NT2/D1 (cell line): Measurements from ENCODE around the gene VSTM2B.
"Not testable (repeated sequence)": the region's sequence is repeated elsewhere in the genome, so short reads cannot be mapped to it uniquely, and the experiment has no call there.

ENCODE experiments used
- DNase-seq: peaks from one replicate; pipeline ENCODE4 v3.0.0-alpha.2; 2011; ENCODE audit warnings: low read depth, low spot score
- H3K27me3 ChIP-seq: 2 replicates; pipeline ENCODE4 v1.6.0; 2011; ENCODE audit warnings: mild to moderate bottlenecking; ENCODE audit not compliant: insufficient read length, insufficient read depth
- H3K36me3 ChIP-seq: 2 replicates; pipeline ENCODE4 v1.6.1; 2011; ENCODE audit warnings: mild to moderate bottlenecking, low read length, mixed read lengths; ENCODE audit not compliant: insufficient read depth, insufficient read length
- H3K4me1 ChIP-seq: 2 replicates; pipeline ENCODE4 v1.5.1; 2011; ENCODE audit not compliant: insufficient read depth, insufficient read length
- H3K4me3 ChIP-seq: 2 replicates; pipeline ENCODE4 v1.5.1; 2011; ENCODE audit warnings: low read depth; ENCODE audit not compliant: insufficient read length
- H3K9ac ChIP-seq: 2 replicates; pipeline ENCODE4 v1.6.0; 2011; ENCODE audit warnings: low read depth; ENCODE audit not compliant: insufficient read length
- H3K9me3 ChIP-seq: 2 replicates; pipeline ENCODE4 v1.5.1; 2011; ENCODE audit warnings: mild to moderate bottlenecking, low read length; ENCODE audit not compliant: insufficient read depth
- SUZ12 ChIP-seq: IDR thresholded peaks from 2 replicates; pipeline ENCODE4 v1.6.1; 2011; ENCODE audit not compliant: insufficient read length, insufficient read depth; ENCODE audit errors: extremely low read depth
- YY1 ChIP-seq: IDR thresholded peaks from 2 replicates; pipeline ENCODE4 v1.6.1; 2011; ENCODE audit not compliant: insufficient read length, insufficient read depth
- ZNF274 ChIP-seq: IDR thresholded peaks from 2 replicates; pipeline ENCODE4 v1.6.1; 2011; ENCODE audit warnings: mild to moderate bottlenecking, low read depth, low read length

The VSTM2B gene

DNA sequence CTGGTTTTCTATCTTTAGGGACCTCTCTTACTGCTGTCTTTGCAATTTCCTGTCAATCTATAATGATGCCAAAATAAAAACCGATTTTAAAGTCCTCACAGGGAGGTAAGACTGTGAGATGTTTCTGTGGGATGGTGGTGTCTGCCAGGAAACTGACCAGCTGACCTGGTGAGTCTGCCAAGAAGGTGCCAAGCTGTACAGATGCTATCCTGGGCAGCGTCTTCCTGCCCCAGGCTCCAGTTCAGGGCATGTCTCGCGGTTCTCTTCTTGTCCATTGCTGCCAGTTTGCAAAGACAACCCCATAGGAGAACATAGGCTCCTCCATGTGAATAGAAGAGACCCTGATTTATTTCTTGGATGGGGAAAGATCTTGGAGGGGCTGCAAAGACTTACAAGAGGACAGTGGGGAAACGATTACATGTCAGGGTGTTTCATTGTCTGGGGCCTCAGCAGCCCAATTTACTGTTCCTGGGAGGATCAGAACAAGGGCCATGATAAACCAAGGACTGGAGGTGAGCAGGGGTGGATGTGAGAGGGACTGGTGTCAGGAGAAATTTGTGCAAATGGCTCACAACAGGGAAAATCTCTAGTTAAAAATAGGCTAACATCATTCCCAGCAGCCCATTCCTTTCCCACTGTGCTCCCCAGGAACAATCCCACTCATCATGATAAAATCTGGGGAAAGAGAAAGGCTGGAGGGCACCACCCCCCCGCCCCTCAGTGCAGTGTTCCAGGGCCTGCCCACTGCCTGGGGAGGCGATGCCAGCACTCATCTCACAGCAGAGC, 42.7 kb upstream of the VSTM2B start:
- Histone ChIP-seq H3K36me3 (no peaks in the 10 kb centered on the region), H3K9ac (no peak overlapping the region), H3K4me3 (no peak overlapping the region), H3K9me3 (peaks cover 16% of the 10 kb centered on the region; the same call in 1 of the 2 replicates), H3K4me1 (peaks cover 8% of the 10 kb centered on the region), H3K27me3 (peaks cover 3% of the 10 kb centered on the region)
- no peak for TF ChIP-seq SUZ12
- no peak for TF ChIP-seq ZNF274
- no peak for TF ChIP-seq YY1
- no peak for DNase-seq

DNA sequence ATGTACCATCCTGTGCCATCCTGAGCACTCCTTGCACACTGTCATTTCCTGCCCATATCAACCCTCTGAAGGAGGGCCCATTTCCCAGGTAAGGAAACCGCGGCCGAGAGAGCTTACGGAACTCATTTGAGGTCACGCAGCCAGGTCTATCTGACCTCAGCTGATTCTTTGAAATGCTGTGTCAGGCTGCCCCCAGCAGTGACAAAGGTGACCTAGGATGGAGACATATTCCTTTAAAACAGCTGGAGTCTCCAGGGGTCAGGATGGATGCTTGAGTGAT, 42.2 kb upstream of the VSTM2B start:
- no peak for DNase-seq
- H3K9ac ChIP-seq, result no peak overlapping the region
- peaks cover 8% of the 10 kb centered on the region for H3K4me1 ChIP-seq
- H3K4me3 ChIP-seq, result no peak overlapping the region
- peaks cover 16% of the 10 kb centered on the region; the same call in 1 of the 2 replicates for H3K9me3 ChIP-seq
- H3K27me3 ChIP-seq, result peaks cover 3% of the 10 kb centered on the region
- H3K36me3 ChIP-seq, result no peaks in the 10 kb centered on the region
- no peak for TF ChIP-seq SUZ12
- no peak for TF ChIP-seq YY1
- no peak for TF ChIP-seq ZNF274

DNA sequence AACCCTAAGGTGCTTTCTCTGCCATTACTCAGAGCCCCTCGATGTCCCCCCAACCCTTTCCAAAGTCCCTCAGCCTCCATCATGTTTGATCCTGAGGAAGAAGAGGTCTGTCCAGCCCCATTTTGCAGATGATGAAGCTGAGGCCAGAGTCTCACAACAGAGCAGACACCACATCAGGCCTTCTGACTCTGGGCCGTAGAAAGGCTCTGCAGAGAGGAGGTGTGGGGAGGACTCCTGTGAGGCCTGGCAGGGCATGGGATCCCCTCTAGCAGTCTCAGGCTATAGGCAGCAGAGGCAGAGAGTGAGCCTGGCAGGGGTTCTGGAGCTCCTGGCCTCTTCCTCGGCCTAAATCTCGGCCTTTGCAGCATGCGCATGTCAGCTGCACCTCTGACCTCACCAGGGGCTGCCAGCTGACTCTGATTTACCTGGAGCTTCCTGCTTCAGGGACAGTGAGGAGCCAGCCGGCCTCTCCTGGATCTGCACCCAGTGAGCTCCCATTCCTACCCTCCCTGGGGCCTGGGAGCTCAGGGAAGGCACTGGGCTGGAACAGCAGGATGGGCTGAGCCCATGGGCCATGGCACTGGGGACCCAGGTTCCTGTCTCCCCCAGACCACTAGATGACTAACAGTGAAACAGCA, 41.7 kb upstream of the VSTM2B start:
- no peak for TF ChIP-seq YY1
- no peak for TF ChIP-seq SUZ12
- TF ChIP-seq ZNF274, result no peak
- Histone ChIP-seq H3K36me3 (no peaks in the 10 kb centered on the region), H3K9ac (no peak overlapping the region), H3K27me3 (peaks cover 3% of the 10 kb centered on the region), H3K4me1 (peaks cover 7% of the 10 kb centered on the region), H3K4me3 (no peak overlapping the region), H3K9me3 (peaks cover 16% of the 10 kb centered on the region; the same call in 1 of the 2 replicates)
- DNase-seq, result no peak

DNA sequence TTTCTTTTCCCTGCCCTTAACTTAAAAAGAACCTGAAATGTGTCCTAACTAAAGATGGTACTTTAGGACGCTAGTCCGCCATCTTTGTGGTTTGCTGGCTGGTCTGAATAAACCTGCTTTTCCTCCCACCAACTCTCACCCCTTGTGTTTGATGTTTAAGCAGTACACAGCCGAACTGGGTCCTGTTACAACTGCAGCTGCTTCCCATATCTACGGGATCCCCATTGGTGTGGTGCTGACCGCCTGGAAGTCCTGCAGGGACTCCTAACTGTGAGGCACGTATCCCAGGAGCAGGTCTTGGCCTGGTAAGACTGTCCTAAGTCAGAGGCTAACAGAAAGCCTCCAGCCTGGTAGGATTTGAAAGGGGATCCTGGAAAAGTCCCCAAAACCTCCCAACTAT, 40.9 kb upstream of the VSTM2B start:
- H3K9ac ChIP-seq, result no peak overlapping the region
- DNase-seq, result no peak
- H3K4me1 ChIP-seq, result peaks cover 4% of the 10 kb centered on the region
- no peak overlapping the region for H3K4me3 ChIP-seq
- TF ChIP-seq YY1, result no peak
- TF ChIP-seq SUZ12, result no peak
- no peak for TF ChIP-seq ZNF274
- H3K27me3 ChIP-seq, result no peaks in the 10 kb centered on the region
- H3K9me3 ChIP-seq, result peaks cover 13% of the 10 kb centered on the region; the same call in 1 of the 2 replicates
- no peaks in the 10 kb centered on the region for H3K36me3 ChIP-seq

DNA sequence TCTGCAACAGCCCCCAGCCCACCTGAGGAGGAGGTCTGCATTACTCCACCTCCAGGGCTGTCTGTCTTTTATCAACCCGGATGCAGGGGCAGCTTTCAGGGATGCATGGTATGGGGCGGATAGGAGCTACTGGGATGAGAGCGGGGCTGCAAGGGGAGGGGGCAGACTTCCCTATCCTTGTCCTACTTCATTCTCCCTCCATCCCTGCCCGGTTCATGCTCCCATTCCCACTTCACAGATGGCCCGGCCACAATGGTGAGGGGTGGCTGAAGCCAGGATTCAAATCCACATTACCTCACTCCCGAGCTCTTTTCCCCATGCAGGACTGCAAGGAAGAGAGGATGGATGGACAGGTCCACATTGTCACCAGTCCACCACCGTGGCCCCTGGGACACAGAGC, 40.5 kb upstream of the VSTM2B start:
- peaks cover 11% of the 10 kb centered on the region; the same call in 1 of the 2 replicates for H3K9me3 ChIP-seq
- no peaks in the 10 kb centered on the region for H3K36me3 ChIP-seq
- TF ChIP-seq SUZ12 (no peak), ZNF274 (no peak), YY1 (no peak)
- DNase-seq, result no peak
- H3K4me3 ChIP-seq, result no peak overlapping the region
- H3K9ac ChIP-seq, result no peak overlapping the region
- peaks cover 4% of the 10 kb centered on the region for H3K4me1 ChIP-seq
- H3K27me3 ChIP-seq, result no peaks in the 10 kb centered on the region

DNA sequence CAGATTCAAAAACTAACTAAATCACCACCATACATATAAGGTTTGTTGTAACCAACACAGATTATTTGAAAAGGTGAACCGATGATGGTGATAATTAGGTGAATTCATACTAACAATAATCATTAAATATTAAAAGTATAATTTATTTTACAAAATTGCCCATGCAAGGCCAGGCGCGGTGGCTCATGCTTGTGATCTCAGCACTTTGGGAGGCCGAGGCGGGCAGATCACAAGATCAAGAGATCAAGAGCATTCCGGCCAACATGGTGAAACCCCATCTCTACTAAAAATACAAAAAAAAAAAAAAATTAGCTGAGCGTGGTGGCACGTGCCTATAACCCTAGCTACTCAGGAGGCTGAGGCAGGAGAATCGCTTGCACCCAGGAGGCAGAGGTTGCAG, 38.8 kb upstream of the VSTM2B start:
- DNase-seq, H3K9ac ChIP-seq, H3K27me3 ChIP-seq, H3K4me3 ChIP-seq, H3K4me1 ChIP-seq, H3K9me3 ChIP-seq, H3K36me3 ChIP-seq: not testable (repeated sequence)

DNA sequence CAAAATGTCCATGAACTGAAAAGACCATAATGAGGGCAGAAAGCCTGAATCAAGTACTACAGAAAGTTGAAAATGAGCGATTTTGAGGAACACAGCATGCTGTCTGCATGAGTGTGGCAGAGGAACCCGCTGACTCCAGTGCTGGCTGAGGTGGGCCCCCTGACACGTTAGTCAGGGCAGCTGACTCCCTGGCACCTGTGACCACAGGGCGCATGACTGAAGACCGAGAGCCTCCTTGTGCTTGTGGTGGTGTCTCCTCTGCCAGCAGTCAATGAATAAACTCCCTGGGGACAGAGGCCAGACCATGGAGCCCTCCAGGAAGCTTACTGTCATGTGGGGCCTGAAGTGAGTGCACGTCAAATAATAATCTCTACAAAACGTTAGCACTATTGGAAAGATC, 38.4 kb upstream of the VSTM2B start:
- no peaks in the 10 kb centered on the region for H3K36me3 ChIP-seq
- H3K4me1 ChIP-seq, result peaks cover 4% of the 10 kb centered on the region
- DNase-seq, result no peak
- no peak overlapping the region for H3K9ac ChIP-seq
- TF ChIP-seq YY1 (no peak), SUZ12 (no peak), ZNF274 (no peak)
- H3K4me3 ChIP-seq, result no peak overlapping the region
- no peaks in the 10 kb centered on the region for H3K27me3 ChIP-seq
- H3K9me3 ChIP-seq, result no peaks in the 10 kb centered on the region
